H1 (cell line): ENCODE measurements around the gene SLC25A21. TPM values are rescaled to one million over a fixed set of nuclear protein-coding genes. Genes with fewer than 3 reads are reported as not detected.

Experiments
- CTCF ChIA-PET: fragments of 300-600 bp; sonication (Branson Sonifier 250); formaldehyde crosslinking; loops from one replicate; lab custom pipeline; 2021; ENCODE audit not compliant: partially characterized antibody; lab: Charles Lee
- POLR2A ChIA-PET: fragments of 300-600 bp; sonication (Branson Sonifier 250); formaldehyde crosslinking; loops from one replicate; lab custom pipeline; 2021; ENCODE audit warnings: inconsistent platforms; ENCODE audit not compliant: partially characterized antibody; lab: Charles Lee
- DNase-seq, 2 experiments: peaks; one replicate each; pipeline versions ENCODE4 v3.0.0 to v3.0.0-alpha.2; 2010 to 2022; ENCODE audit warnings: low spot score in 2 of 2, low read depth in 1 of 2, mixed read lengths in 1 of 2
- FAIRE-seq: peaks from 2 replicates; lab custom pipeline; 2011; peaks lifted over from hg19 to GRCh38; lab: Jason Lieb, UNC
- H2AFZ ChIP-seq: 2 replicates; pipeline ENCODE4 v1.8.1; 2012; ENCODE audit warnings: low read length, inconsistent platforms
- H2AK5ac ChIP-seq: 2 replicates; pipeline ENCODE4 v1.6.1; 2013; ENCODE audit warnings: low read depth, low read length
- H2BK120ac ChIP-seq: replicated peaks from 2 replicates; pipeline ENCODE3; 2013; ENCODE audit warnings: low read depth, low read length, inconsistent platforms
- H2BK12ac ChIP-seq: 2 replicates; pipeline ENCODE4 v1.6.1; 2013; ENCODE audit warnings: low read depth, low read length
- H2BK15ac ChIP-seq: 2 replicates; pipeline ENCODE4 v1.6.1; 2013; ENCODE audit warnings: low read length
- H2BK20ac ChIP-seq: 2 replicates; pipeline ENCODE4 v1.6.1; 2013; ENCODE audit warnings: low read length
- H2BK5ac ChIP-seq: 2 replicates; pipeline ENCODE4 v1.6.1; 2013; ENCODE audit warnings: low read depth, low read length
- H3K14ac ChIP-seq: 2 replicates; pipeline ENCODE4 v1.6.1; 2013; ENCODE audit warnings: inconsistent platforms; ENCODE audit not compliant: insufficient read length
- H3K18ac ChIP-seq: 2 replicates; pipeline ENCODE4 v1.6.1; 2013; ENCODE audit warnings: low read length; ENCODE audit errors: extremely low read depth
- H3K23ac ChIP-seq: 2 replicates; pipeline ENCODE4 v1.6.1; 2013; ENCODE audit warnings: inconsistent platforms; ENCODE audit not compliant: insufficient read length
- H3K23me2 ChIP-seq: 2 replicates; pipeline ENCODE4 v1.6.1; 2013; ENCODE audit warnings: low read depth, low read length
- H3K27ac ChIP-seq: 2 replicates; pipeline ENCODE4 v1.6.1; 2011; ENCODE audit warnings: low read depth, low read length, inconsistent platforms
- H3K27me3 ChIP-seq, 4 experiments: replicated peaks in 1 of 4; 1 replicate in 1 of 4; 2 replicates in 3 of 4; pipeline versions ENCODE4 v1.6.1 to v1.8.1; 2011 to 2013; ENCODE audit warnings: low read length in 3 of 4, mild to moderate bottlenecking in 3 of 4, inconsistent platforms in 2 of 4, mixed read lengths in 2 of 4, moderate library complexity in 1 of 4; ENCODE audit not compliant: control insufficient read depth in 3 of 4, insufficient read depth in 3 of 4; ENCODE audit errors: extremely low read depth in 1 of 4
- H3K36me3 ChIP-seq, 4 experiments: 2 replicates each; pipeline versions ENCODE4 v1.6.1 to v1.8.1; 2011 to 2013; ENCODE audit warnings: mild to moderate bottlenecking in 4 of 4, low read length in 3 of 4, moderate library complexity in 2 of 4, control low read depth in 1 of 4, inconsistent platforms in 1 of 4; ENCODE audit not compliant: insufficient read depth in 4 of 4, control insufficient read depth in 2 of 4
- H3K4ac ChIP-seq: replicated peaks from 2 replicates; pipeline ENCODE3; 2013; ENCODE audit warnings: low read length, low read depth, mixed read lengths, inconsistent platforms; ENCODE audit not compliant: insufficient read length
- H3K4me1 ChIP-seq, 4 experiments: replicated peaks in 1 of 4; 1 replicate in 1 of 4; 2 replicates in 3 of 4; pipeline versions ENCODE4 v1.6.1 to v1.8.1; 2011 to 2013; ENCODE audit warnings: low read length in 3 of 4, inconsistent platforms in 2 of 4, mixed read lengths in 1 of 4; ENCODE audit not compliant: insufficient read depth in 4 of 4, control insufficient read depth in 3 of 4
- H3K4me2 ChIP-seq, 2 experiments: 2 replicates each; pipeline versions ENCODE4 v1.6.1 to v1.8.1; 2011 to 2013; ENCODE audit warnings: low read depth in 2 of 2, low read length in 2 of 2, control low read depth in 1 of 2, inconsistent platforms in 1 of 2, mild to moderate bottlenecking in 1 of 2; ENCODE audit not compliant: insufficient read depth in 1 of 2
- H3K4me3 ChIP-seq, 4 experiments: fragments of 200-600, 300-600 bp in 1 of 4; sonication (generic), shearing (Covaris generic), sonication (Bioruptor Twin) in 1 of 4; 2 replicates each; pipeline versions ENCODE4 v1.5.1 to v1.8.1; 2011 to 2016; ENCODE audit warnings: low read length in 4 of 4, low read depth in 3 of 4, control low read depth in 2 of 4, inconsistent platforms in 2 of 4, mild to moderate bottlenecking in 2 of 4, mixed read lengths in 1 of 4, moderate library complexity in 1 of 4; ENCODE audit not compliant: insufficient read depth in 2 of 4; ENCODE audit errors: extremely low read depth in 1 of 4
- H3K56ac ChIP-seq: replicated peaks from 2 replicates; pipeline ENCODE3; 2013; ENCODE audit warnings: low read depth, mild to moderate bottlenecking, mixed read lengths, low read length, inconsistent platforms; ENCODE audit not compliant: insufficient read length
- H3K79me1 ChIP-seq: 2 replicates; pipeline ENCODE4 v1.6.1; 2013; ENCODE audit warnings: low read depth, low read length, control low read depth
- H3K79me2 ChIP-seq, 2 experiments: 2 replicates each; pipeline versions ENCODE4 v1.6.1 to v1.8.1; 2012 to 2013; ENCODE audit warnings: low read length in 2 of 2, mild to moderate bottlenecking in 2 of 2, inconsistent platforms in 1 of 2; ENCODE audit not compliant: insufficient read depth in 2 of 2, control insufficient read depth in 1 of 2
- H3K9ac ChIP-seq, 4 experiments: replicated peaks in 1 of 4; 1 replicate in 1 of 4; 2 replicates in 3 of 4; pipeline versions ENCODE4 v1.6.1 to v1.8.1; 2011 to 2013; ENCODE audit warnings: low read depth in 3 of 4, low read length in 3 of 4, control low read depth in 2 of 4, mild to moderate bottlenecking in 2 of 4, moderate library complexity in 2 of 4, inconsistent platforms in 1 of 4; ENCODE audit errors: extremely low read depth in 1 of 4
- H3K9me3 ChIP-seq, 2 experiments: 2 replicates each; pipeline versions ENCODE4 v1.6.1 to v1.8.1; 2012 to 2013; ENCODE audit warnings: mild to moderate bottlenecking in 2 of 2, moderate library complexity in 2 of 2, control low read depth in 1 of 2, inconsistent platforms in 1 of 2, low read depth in 1 of 2, low read length in 1 of 2, mixed read lengths in 1 of 2; ENCODE audit not compliant: insufficient read depth in 2 of 2
- H4K20me1 ChIP-seq, 2 experiments: replicated peaks in 1 of 2; 2 replicates each; pipeline versions ENCODE3 to v1.8.1; 2011 to 2013; ENCODE audit warnings: inconsistent platforms in 2 of 2, low read length in 2 of 2, mild to moderate bottlenecking in 1 of 2; ENCODE audit not compliant: insufficient read depth in 2 of 2, control insufficient read depth in 1 of 2
- H4K5ac ChIP-seq: 2 replicates; pipeline ENCODE4 v1.6.1; 2013; ENCODE audit warnings: low read length, low read depth, mixed read lengths, inconsistent platforms; ENCODE audit not compliant: insufficient read length
- H4K8ac ChIP-seq: 2 replicates; pipeline ENCODE4 v1.8.0; 2013; ENCODE audit warnings: mild to moderate bottlenecking, moderate library complexity, low read length, inconsistent platforms; ENCODE audit not compliant: insufficient read depth; ENCODE audit errors: extremely low read depth
- H4K91ac ChIP-seq: replicated peaks from 2 replicates; pipeline ENCODE3; 2013; ENCODE audit warnings: low read length, mixed read lengths, inconsistent platforms; ENCODE audit not compliant: insufficient read length
- CHD2 ChIP-seq: IDR thresholded peaks from 2 replicates; pipeline ENCODE4 v1.6.1; 2012; ENCODE audit warnings: low read length, improper control_type of control experiment
- NANOG ChIP-seq: IDR thresholded peaks from 2 replicates; pipeline ENCODE4 v1.6.1; 2011; ENCODE audit warnings: low read length, low read depth, mild to moderate bottlenecking, inconsistent platforms; ENCODE audit not compliant: insufficient read depth, poor library complexity, severe bottlenecking
- WGBS, 2 experiments: shearing (Covaris generic) in 1 of 2; methylation state at CpG; one replicate each; pipeline versions ENCODE4 v1.1.6 to v1.1.7; 2013 to 2015; ENCODE audit warnings: low lambda C conversion rate in 2 of 2, mixed read lengths in 2 of 2, inconsistent platforms in 1 of 2, low coverage in 1 of 2, missing lambda C conversion rate in 1 of 2; ENCODE audit not compliant: insufficient replicate concordance in 2 of 2, insufficient coverage in 1 of 2, insufficient read length in 1 of 2; ENCODE audit errors: extremely low coverage in 1 of 2, missing lambda C conversion rate in 1 of 2; 5-methylcytosine and 5-hydroxymethylcytosine counted together
- polyA plus RNA-seq, 7 experiments: library from polyadenylated mRNA; depleted of rRNA in 3 of 7; stranded (reverse) in 5 of 7; unstranded in 2 of 7; fragments of >200 nt in 5 of 7; fragments of 200-250 nt in 2 of 7; gene quantifications; 1 replicate in 5 of 7; 2 replicates in 1 of 7; 4 replicates in 1 of 7; pipeline versions ENCODE4 v1.2.1 to v1.2.3, GENCODE V29; 2011 to 2013; ENCODE audit warnings: missing spikeins in 2 of 7, mixed read lengths in 2 of 7
- total RNA-seq: library from RNA; stranded (reverse); fragmentation: NEBNext Ultra II Directional; extraction: Animal tissue kit (Norgen Biotek cat#: 25700); gene quantifications from 2 replicates; pipeline ENCODE4 v1.2.1, GENCODE V29; 2021

Gene SLC25A21
- total and polyA plus RNA-seq, 2 of the 8 experiments (the other 6 are each of a cell fraction or from before 2014, with no cell fraction given): 6.9 to 15.7 TPM

DNA sequence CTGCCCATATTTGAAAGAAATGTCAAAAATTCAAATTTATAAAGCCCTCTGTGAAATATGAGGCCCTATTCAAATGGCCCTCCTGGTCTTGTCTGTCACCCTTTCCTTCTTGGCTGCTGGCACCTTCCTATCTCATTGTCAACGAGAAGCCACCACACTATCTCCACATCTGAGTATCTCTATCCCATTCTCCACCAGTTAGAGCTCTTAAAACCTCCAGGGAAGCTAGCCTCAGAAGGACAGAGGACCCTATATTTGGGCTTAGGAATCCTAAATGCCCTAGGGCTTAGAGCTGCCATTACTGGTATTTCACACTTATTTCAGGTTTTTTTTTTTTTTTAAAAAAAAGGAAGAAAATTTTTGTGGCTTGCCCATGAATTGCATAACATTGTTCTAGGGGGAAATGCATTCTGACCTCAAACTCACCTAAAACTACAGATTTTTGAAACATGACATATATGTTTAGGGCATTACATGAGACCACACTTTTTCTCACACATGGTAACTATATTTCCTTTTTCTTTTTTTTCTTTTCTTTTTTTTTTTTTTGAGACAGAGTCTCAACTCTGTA is 25.0 kb downstream of the SLC25A21 start:
- no peak overlapping the region for H2BK120ac ChIP-seq
- H3K4me2 ChIP-seq: no peak overlapping the region
- WGBS, 2 experiments: 87% methylated on average over 1 of the region's 1 CpG; no CpG with 5 or more reads in 1 of the 2 experiments
- DNase-seq: no peak
- no peak overlapping the region for H2BK20ac ChIP-seq
- H4K5ac ChIP-seq: no peak overlapping the region
- no peaks in the 10 kb centered on the region; a peak in 1 of 4 replicates for H3K79me2 ChIP-seq
- no peak overlapping the region for H2BK15ac ChIP-seq
- no peak overlapping the region for H2BK5ac ChIP-seq
- no peak overlapping the region for H4K91ac ChIP-seq
- H3K9me3 ChIP-seq: no peaks in the 10 kb centered on the region
- no peak overlapping the region for H3K14ac ChIP-seq
- no peak overlapping the region for H4K8ac ChIP-seq
- no peak overlapping the region for H2AFZ ChIP-seq
- H3K79me1 ChIP-seq: no peaks in the 10 kb centered on the region
- H3K4ac ChIP-seq: no peak overlapping the region
- H3K27me3 ChIP-seq: no peaks in the 10 kb centered on the region
- no peaks in the 10 kb centered on the region for H3K36me3 ChIP-seq
- H3K23ac ChIP-seq: no peak overlapping the region
- no peak overlapping the region for H3K9ac ChIP-seq
- H3K56ac ChIP-seq: no peak overlapping the region
- H3K23me2 ChIP-seq: no peaks in the 10 kb centered on the region
- no peak overlapping the region for H2BK12ac ChIP-seq
- H3K4me1 ChIP-seq: no peaks in the 10 kb centered on the region
- H3K27ac ChIP-seq: no peak overlapping the region
- H2AK5ac ChIP-seq: no peak overlapping the region
- H3K4me3 ChIP-seq: no peak overlapping the region
- H3K18ac ChIP-seq: no peak overlapping the region
- H4K20me1 ChIP-seq: no peaks in the 10 kb centered on the region
- no peak for FAIRE-seq
- ChIA-PET POLR2A (no interaction called here), CTCF (interaction anchor here (3.7 kb wide), 1 partner anchor 84 kb away, joined by 13 read pairs; no protein-coding TSS in a partner anchor)
- TF ChIP-seq CHD2 (no peak), NANOG (no peak)
